T-helper 1 cell treated with Interleukin-12 subunit alpha and Interleukin-12 subunit beta and Interleukin-4 antibody, amounts not matched to agents 30 ng/mL and 1 ng/mL, for 36 hours (primary cell): ENCODE data around the gene NOL9. TPM values are rescaled to one million over a fixed set of nuclear protein-coding genes. Genes with fewer than 3 reads are reported as not detected.

Source experiments
- intact Hi-C: fragments of 100-400 bp; cut with micrococcal nuclease; formaldehyde crosslinking; loops from one replicate; pipeline ENCODE4 v1.15.1; 2024
- total RNA-seq: library from RNA; stranded (reverse); gene quantifications from 2 replicates; pipeline ENCODE4 v1.2.3, GENCODE V29; 2022

Gene NOL9
- total RNA-seq, 1 donor from 2014 or later, result 54.5 TPM

DNA sequence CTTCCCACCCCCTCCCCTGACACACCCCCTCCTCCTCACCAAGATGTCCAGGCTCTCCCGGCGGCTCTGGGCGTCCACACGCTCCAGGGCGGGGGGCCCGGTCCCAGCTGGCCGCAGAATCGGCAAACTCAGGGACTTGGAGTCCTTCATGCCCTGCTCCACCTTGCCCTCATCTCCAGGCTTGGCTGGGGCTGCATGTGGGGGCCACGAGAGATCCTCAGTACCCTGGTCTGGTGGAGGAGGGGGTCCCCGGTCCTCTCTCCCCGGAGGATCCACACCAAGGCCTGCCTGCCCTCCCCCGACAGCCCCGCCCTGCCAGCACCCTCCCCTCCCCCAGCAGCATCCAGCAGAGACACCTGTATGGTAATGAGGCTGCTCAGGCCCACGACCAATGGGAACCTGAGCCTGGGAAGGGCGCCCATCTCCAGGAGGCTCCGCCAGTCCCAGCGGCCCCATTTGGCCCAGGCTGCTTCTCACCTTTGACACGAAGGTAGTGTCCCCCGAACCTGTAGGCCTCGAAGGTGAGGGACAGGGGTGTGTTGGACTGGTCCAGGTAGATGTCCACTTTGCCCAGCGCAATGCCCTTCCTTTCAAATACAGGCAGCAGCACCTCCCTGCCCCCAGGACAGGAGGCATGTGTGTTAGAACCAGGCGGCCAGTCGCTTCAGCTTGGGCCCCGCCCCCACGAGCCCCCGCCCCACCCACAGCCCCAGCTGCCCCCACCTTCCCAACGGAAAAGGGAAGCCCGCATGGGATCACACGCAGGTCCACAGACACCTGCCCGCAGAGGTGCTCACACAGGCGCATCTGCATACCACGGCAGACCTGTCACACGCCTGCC is 80.1 kb downstream of the NOL9 start:
- intact Hi-C loops, result no loop called here

- intact Hi-C loops, result no loop called here
Measured at GRCh38 chr1:6473156-6473555, 81.2 kb downstream of the NOL9 start.

GRCh38 chr1:6472391-6472790 is 81.9 kb downstream of the NOL9 start:
- intact Hi-C loops, result no loop called here

DNA sequence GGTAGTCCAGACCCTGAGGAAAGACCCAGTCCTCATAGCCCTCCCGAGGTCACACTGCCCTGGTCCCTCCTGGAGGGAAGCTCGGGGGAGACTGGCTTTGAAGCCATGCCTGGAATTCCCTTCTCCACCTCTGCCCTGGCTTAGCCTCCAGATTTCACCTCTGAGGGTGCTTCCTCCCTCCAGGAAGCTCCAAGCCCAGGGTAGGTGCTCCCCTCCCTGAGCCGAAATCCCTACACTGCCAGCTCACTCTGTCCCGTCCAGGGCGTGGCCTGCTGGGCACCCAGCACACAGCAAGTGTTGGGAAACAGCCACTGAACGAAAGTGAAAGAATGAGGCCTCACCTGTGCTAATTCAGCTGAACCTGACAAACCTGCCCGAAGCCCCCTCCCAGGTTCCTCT is 82.3 kb downstream of the NOL9 start:
- intact Hi-C loops, result no loop called here

Other genes starting within 250 kb of the NOL9 start
- 72.3 and 76.9 TPM in 2 replicates for gene ACOT7, start 160.7 kb downstream of the NOL9 start, total RNA-seq
- 0.63 and 1.1 TPM in 2 replicates for gene HES2, start 134.6 kb downstream of the NOL9 start, total RNA-seq
- 1.1 TPM in 2 replicates for gene ESPN, start 129.7 kb downstream of the NOL9 start, total RNA-seq
- 162 and 172 TPM in 2 replicates for gene TNFRSF25, start 88.3 kb downstream of the NOL9 start, total RNA-seq
- 1.8 and 2.0 TPM in 2 replicates for gene PLEKHG5, start 62.8 kb downstream of the NOL9 start, total RNA-seq
- not detected in 2 replicates for gene TAS1R1, start 794 bp upstream of the NOL9 start, total RNA-seq
- gene ZBTB48, start 25.5 kb upstream of the NOL9 start, total RNA-seq, result 43.3 and 46.6 TPM in 2 replicates
- 26.0 and 28.1 TPM in 2 replicates for gene KLHL21, start 48.4 kb upstream of the NOL9 start, total RNA-seq
- 12.2 and 13.8 TPM in 2 replicates for gene PHF13, start 59.2 kb upstream of the NOL9 start, total RNA-seq
- gene THAP3, start 70.4 kb upstream of the NOL9 start, total RNA-seq, result 20.0 and 23.9 TPM in 2 replicates
- gene DNAJC11, start 147.3 kb upstream of the NOL9 start, total RNA-seq, result 51.6 and 52.0 TPM in 2 replicates
- gene CAMTA1, start 230.9 kb upstream of the NOL9 start, total RNA-seq, result 36.9 and 43.1 TPM in 2 replicates